Measurements from ENCODE around the gene MYCBP. TPM values are rescaled to one million over a fixed set of nuclear protein-coding genes. Genes with fewer than 3 reads are reported as not detected.

The MYCBP gene
- total RNA-seq, 1 donor = 11.2 TPM

DNA sequence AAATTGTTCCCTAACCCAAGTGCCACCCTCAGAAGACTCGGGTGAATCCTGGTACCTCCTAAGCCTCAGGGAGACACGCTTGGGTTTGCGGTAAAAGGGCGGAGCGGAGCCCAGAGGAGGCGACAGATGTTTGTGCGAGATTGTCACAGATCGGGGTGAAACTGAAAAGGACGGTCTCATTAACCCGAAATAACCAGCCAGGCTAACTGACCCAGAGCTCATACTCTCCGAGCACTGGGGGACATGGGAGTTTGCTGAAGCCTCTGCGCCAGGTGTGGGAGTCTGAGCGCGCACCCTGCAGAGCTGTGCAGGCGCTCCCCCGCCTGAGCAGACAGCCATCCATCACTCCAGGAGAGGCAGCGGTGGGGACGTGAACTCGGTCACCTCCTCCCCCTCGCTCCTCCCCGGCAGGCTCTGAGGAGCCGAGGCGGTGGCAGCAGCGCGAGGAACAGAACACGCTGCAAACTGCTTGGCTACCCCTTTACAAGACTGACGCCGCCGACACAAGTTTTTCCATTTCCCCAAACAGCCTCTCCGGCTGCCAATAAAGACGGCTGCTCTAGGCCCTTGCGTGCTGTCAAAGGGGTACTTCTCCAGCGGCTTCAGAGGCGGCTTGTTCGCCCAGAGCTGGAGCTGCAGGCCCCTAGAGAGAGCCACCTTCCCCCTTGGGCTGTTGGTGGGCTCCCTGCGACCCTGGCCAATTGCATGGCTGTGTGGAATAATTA is 57.1 kb downstream of the MYCBP start:
- no peak for DNase-seq (ENCODE audit: low read depth)
- no peak for TF ChIP-seq CTCF (IDR thresholded peaks at IDR 0.05; ENCODE audit: insufficient read depth, low read depth, low read length)
- H3K4me3 ChIP-seq (ENCODE audit: low read depth, low read length) = no peak overlapping the region

- no peak for TF ChIP-seq CTCF (IDR thresholded peaks at IDR 0.05; ENCODE audit: insufficient read depth, low read depth, low read length)
- no peak for DNase-seq (ENCODE audit: low read depth)
- H3K4me3 ChIP-seq (ENCODE audit: low read depth, low read length) = no peak overlapping the region
Observed at GRCh38 chr1:38814984-38815464, 58.1 kb downstream of the MYCBP start.

DNA sequence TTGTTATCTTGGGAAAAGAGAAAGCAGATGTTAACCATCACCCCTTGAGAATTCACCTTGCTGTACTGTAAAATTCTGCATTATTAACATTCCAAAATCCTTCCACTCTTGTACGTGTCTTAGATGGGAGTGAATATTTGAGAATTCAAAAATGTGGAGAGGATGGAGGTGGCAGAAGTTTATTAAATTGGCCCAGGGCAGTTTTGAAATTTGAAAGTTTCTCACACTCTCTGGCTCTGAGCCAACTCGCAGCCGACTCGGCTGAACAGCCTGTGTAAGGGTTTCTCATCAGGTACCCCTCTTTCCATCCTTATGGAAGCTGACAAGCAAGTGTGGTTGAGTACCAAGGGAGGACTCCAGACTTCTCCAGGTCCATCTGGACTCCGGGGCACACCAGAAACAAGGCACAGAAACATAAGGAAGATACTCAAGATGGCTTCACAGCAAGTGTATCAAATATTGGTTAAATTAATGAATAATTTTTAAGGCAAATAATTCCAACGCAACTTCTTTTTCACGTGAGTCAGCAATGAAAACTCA is 58.6 kb downstream of the MYCBP start:
- DNase-seq (ENCODE audit: low read depth) = no peak
- TF ChIP-seq CTCF (IDR thresholded peaks at IDR 0.05; ENCODE audit: insufficient read depth, low read depth, low read length) = no peak
- no peak overlapping the region for H3K4me3 ChIP-seq (ENCODE audit: low read depth, low read length)

DNA sequence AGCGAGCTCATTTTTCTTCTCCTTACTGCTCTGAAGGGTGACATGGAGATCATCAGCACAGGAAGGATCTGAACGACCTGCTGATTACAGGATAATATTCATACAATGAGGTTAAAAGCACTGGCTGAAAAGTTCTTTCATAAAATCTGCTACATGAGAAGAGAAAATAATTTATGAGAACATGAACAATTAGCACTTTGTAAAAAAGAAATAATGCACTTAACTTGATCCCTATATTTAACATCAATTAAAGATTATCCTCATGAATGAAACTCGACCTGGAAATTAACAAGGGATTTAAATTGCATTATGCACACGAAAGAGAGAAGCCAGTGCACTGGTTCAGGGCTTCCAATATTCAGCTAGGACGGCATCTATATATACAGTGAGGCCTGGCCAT is 60.2 kb downstream of the MYCBP start:
- no peak for DNase-seq (ENCODE audit: low read depth)
- no peak for TF ChIP-seq CTCF (IDR thresholded peaks at IDR 0.05; ENCODE audit: insufficient read depth, low read depth, low read length)
- H3K4me3 ChIP-seq (ENCODE audit: low read depth, low read length) = no peak overlapping the region

Small RNAs within 50 kb of the gene (small RNA-seq; reads per million reads assigned to genes)
- gene GJA9-MYCBP = not detected

Other genes with a start within 250 kb of the MYCBP start
- 21.2 and 25.1 TPM in 2 replicates for gene RRAGC, start 13.6 kb downstream of the MYCBP start, total RNA-seq
- not detected in 2 replicates for gene GJA9, start 8.2 kb upstream of the MYCBP start, total RNA-seq
- 0.97 and 1.7 TPM in 2 replicates for gene RHBDL2, start 68.5 kb upstream of the MYCBP start, total RNA-seq
- gene AKIRIN1, start 117.9 kb upstream of the MYCBP start, total RNA-seq = 44.1 and 69.5 TPM in 2 replicates
- 285 and 325 TPM in 2 replicates for gene NDUFS5, start 153.0 kb upstream of the MYCBP start, total RNA-seq

Data from fibroblast of villous mesenchyme (primary cell).